ENCODE data around the gene TMEM69.

GRCh38 chr1:45730075-45730779 is 42.2 kb downstream of the TMEM69 start:
- no peak for TF ChIP-seq CTCF (IDR thresholded peaks at IDR 0.05)
- TF ChIP-seq POLR2AphosphoS5 (IDR thresholded peaks at IDR 0.05; ENCODE audit: insufficient read depth in 1 of 2, low read depth in 1 of 2), result peak in 1 of 2 donors; percentile 80
